GM18868 (cell line): Measurements from ENCODE around the gene FKBP8.

Experiments
- ATAC-seq: cut with Tn5 transposase; IDR thresholded peaks from one replicate; pipeline ENCODE4 v1.9.1; 2021; ENCODE audit warnings: mild to moderate bottlenecking, moderate library complexity; ENCODE audit not compliant: unreplicated experiment

The FKBP8 gene

DNA sequence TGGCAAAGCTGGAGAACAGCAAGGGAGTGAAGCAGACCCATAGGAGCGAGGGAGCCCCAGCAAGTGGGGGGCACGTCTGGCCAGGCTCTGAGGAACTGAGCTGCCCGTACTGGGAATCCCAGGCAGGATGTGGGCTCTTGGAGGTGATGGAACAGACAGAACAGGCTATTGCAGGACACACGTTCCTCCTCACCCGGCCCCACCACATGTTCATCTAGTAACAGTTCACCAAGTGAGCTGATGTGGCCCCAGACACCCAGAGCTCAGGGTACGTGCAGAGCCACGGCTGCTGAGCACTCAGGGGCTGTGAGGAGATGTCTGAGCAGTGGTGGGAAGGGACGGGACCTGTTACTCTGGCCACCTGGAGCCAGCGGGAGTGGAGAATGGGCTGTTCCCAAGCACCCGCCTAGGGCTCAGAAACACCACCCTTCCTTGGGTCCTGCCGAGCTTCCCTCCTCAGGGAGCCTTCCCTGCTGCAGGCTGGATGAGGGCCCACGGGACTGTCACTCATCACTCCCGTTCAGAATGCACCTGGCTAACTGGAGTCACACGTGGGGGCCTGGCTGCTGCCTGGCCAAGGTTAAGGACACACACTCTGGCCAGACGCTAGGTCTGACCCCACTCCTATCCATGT, 39.9 kb downstream of the FKBP8 start:
- no peak for ATAC-seq

DNA sequence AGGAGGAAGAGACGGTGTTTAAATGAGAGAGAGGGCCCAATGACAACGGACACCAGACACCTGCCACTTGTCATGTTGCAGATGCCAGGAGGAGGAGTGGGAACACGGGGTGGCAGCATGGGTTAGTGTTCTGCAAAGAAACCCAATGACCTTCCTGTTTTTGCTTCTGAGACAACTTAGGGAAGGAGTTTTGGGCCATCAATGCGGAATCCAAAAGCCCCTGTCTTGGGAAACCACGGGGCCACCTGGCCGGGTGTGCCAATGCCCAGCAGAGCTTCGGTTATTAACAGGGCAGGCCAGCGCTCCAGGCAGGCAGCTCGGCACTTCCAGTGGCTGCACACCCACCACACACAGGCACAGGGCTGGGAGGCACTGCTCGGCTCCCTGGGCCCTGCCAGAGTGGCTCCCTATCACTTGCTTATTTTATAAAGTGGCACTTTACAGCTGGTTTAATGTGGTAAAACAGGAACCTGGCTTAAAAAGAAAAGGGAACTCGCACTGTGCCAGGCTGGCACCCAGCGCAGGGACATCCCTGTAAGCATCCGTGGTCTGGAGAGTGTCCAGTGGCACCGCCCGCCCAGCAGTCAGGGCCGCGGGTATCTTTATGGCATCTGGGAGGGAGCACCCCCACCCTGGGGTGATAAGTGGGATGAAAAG, 40.6 kb downstream of the FKBP8 start:
- no peak for ATAC-seq

DNA sequence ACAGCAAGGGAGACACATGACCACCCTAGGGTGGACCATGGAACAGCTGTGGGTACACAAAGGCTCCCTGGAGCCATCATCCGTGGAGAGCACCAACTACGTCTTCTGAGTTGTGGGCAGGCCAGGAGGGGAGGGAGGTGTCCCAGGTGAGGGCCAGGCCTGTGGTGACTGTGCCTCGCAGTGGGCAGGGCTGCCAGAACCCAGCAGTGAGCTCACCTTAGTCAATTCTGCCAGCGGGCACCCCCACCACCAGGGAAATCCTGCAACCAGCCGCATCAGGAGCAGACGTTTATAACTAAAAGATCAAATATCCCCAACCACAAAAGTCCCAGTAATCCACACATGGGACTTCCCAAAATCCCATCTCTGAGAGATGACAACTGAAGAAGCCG, 41.1 kb downstream of the FKBP8 start:
- ATAC-seq = no peak

DNA sequence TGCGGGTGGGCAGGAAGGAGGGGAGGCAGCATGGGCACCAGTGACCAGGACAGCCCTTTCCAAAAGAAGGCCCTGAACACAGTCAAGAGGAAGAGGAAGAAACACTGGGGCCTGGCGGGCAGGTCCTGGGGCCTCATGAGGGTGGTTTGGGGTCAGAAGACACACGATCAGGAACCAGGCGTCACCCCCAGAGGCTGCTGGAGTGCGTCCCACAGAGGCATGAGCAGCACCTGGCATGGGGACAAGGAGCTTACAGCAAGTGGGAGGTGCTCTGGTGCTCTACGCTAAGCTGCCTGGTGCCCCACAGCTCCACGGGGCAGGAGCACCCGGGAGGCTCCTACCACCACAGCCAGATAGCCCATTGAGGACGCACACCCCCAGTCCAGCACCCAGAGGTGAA, 41.5 kb downstream of the FKBP8 start:
- no peak for ATAC-seq

DNA sequence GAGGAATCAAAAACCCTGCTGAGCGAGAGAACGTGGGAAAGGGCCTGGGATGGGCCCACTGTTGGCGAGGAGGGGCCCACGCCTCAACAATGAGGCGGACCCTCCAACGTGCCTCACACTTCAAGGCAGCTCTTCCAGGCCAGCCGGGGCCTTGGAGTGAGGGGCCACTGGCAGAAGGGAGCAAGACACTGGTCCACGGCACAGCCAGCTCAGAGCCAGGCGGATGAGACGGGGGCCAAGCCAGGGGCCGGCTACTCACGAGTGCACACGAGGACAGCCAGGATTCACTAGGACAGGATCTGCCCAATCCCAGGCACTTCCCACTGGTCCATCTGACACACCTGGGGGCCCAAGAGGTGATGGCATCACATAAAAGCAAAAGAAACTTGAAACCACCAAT, 42.0 kb downstream of the FKBP8 start:
- ATAC-seq = no peak

DNA sequence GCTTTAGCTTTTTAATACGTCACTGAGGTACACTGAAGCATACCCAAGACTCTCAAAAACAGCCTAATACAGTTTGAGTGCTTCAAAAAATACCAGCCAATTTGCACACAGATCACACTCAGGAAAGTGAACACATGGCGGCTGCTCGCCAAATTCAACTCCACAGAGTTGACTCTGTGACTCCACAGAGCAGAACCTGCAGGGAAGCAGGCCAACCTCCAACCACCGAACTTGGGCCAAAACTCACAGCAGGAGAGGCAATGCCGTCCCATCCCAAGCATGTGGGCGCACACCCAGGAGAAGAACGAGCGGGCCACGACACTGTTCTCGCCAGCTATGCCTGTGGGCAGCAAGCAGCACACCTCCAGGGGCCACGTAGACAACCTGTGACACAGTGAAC, 42.6 kb downstream of the FKBP8 start:
- ATAC-seq = no peak

DNA sequence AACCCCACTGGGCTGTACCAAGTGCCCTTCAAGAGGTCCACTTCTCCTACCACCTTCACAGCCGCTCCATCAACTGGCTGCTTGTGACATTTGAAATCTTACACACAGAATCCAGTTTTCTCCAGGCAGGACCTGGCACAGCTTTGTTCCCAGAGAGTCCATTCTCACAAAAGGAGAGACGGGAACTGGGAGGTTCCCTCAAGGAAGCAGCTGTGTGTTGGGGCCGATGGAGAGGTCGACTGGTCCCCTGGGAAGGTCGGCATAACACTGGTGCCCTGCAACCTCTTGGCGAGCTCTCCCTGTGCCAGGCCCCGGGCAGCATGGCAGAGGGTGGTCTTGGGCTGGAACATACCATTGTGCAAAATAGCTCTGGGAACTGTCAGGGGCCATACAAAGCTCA, 43.0 kb downstream of the FKBP8 start:
- no peak for ATAC-seq

DNA sequence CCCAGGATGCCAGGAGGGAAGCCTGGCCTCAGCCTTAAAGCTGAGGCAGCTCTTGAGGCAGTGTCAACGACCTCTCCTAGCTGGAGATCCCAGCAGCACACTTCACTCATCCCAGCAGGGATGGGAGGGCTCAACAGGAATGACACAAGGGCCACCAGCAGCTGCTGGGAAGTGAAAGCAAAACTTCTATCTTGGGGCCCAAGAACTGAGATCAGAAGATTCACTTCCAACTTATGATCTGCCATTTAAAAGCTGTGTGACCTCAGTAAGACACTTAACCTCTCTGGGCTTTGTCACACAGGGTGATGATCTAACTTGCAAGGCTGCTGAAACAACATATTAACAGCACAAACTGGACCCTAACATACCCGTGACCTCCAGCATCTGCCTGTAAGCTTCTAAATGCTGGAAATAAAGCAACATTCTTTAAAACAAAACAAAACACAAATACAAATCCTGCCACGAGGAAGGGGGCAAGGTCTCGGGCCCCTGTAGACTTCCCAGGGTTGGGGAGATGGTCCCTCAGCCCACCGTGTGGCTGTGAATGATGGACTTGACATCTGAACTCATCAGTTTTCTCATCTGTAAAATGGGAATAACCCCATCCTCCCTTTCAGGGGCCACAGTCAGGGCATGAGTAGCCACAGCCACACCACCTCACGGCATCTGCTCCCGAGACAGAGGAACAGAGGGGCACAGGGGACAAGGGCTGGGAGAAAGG, 44.2 kb downstream of the FKBP8 start:
- no peak for ATAC-seq

DNA sequence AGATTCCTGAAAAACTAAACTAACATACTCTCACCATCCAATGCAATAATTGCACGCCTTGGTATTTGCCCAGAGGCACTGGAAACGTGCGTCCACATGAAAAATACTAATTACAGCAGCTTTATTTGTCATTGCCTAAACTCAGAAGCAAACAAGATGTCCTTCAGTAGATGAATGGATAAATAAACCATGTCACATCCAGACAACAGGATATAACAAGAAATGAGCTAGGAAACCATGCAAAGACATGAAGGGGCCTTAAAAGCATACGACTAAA, 46.5 kb downstream of the FKBP8 start:
- no peak for ATAC-seq

DNA sequence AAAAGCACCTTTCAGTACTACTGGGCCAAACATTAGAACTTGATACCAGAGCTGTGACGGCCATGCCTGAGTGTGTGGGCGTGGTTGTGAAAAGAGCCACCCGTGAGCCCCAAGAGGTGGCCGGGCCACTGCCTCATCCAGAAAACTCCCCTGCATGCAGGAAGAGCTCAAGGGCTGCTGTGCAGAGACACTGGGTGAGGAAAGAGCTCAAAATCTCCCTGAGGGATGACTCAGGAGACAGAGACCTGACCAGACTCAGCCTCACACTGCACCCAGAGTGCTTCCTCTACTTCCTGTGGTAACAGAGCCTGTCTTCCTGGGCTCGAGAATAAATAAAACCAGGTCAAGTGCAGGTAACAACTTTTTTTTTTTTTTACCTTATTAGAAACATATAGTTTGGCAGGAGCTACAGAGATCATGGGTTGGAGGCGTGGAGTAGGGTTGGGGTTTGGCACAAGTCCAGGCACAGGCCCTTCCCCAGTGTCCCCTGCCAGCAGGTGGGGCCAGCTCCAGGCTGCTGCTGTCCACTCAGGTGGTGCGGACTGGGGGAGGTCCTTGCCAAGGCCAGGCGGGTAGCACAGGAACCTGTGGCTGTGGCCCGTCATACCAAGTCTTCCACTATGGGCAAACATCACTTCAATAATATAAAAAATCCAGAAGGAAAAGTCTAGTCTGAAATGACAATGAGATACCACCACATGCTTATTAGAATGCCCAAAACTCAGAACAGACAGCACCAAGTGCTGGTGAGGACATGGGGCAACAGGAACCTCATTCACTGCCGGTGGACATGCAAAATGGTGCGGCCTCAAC, 47.0 kb downstream of the FKBP8 start:
- peak; percentile 58 for ATAC-seq

DNA sequence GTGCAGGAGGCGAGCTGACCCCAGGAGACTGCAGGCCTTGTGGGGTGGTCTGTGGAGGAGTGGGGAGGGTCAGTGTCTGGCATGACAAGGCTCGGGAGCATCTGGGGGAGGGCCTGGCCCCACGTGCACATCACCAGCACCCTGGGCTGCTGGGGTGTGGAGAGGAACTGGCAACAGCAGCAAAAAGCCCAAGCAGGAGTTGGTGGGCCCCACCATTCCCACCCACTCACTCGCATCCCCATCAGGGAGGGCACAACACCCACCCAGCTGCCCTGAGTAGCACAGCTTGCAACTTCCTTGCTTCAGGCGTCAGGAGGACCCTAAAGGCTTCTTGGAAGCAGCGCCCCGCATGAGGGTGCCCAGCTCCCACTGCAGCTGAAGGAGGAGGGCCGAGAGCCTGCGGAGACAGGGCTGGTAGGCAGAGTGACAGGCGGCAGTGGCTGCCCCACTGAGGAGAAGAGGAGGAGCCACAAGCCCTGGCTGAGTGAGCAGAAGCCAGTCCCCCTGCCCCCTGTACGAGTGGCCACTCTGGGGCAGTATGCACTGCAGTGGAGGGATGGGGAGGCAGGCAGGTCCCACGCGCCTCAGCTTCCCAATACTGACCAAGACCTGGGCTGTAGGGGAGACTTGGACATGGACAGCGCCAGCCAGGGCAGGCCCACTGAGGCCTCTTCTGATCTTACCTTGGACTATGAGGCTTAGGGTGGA, 48.0 kb downstream of the FKBP8 start:
- no peak for ATAC-seq

DNA sequence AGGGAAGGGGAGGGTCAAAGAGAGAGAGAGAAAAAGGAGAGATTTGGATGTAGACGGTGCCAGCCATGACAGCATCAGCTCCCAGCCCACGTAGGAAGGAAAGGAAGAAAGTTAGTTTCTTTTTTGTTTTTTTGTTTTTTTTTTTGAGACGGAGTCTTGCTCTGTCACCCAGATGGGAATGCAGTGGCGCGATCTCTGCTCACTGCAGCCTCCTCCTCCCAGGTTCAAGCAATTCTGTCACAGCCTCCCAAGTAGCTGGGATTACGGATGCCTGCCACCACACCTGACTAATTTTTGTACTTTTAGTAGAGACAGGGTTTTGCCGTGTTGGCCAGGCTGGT, 49.1 kb downstream of the FKBP8 start:
- no peak for ATAC-seq

DNA sequence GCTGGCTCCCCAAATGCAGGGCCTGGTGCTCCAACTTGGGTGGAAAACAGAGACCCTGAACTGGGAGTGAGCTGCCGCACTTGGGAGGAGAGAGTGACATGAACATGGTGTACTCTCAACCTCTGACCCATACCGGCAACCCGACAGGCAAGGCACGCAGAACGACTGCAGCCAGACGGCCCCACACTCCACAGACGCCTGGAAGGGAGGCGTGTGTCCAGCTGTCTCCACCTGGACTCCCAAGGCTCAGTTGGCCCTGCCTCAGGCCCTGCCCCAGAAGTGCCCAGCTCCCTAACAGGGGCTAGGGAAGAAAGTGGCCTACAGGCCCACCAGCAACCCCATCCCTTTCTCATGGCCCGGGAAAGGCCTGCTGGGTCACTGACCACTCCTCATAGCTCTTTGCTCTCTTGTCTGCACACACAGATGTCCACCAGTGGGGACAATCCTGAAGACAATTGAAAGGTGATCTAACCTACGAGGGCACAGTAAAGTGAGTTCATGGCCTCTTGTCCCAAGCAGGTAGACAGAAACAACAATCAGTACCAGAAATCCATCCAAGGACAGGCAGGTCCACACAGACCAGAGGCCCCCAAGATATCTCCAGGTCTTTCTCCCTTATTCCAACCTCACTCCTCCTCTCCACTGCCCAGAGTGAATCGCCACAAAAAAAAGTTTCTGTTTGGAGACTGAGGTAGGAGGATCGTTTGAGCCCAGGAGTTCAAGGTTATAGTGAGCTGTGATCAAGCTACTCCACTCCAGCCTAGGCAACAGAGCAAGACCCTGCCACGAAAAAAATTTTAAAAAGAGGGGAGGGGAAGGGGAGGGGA, 49.7 kb downstream of the FKBP8 start:
- no peak for ATAC-seq

DNA sequence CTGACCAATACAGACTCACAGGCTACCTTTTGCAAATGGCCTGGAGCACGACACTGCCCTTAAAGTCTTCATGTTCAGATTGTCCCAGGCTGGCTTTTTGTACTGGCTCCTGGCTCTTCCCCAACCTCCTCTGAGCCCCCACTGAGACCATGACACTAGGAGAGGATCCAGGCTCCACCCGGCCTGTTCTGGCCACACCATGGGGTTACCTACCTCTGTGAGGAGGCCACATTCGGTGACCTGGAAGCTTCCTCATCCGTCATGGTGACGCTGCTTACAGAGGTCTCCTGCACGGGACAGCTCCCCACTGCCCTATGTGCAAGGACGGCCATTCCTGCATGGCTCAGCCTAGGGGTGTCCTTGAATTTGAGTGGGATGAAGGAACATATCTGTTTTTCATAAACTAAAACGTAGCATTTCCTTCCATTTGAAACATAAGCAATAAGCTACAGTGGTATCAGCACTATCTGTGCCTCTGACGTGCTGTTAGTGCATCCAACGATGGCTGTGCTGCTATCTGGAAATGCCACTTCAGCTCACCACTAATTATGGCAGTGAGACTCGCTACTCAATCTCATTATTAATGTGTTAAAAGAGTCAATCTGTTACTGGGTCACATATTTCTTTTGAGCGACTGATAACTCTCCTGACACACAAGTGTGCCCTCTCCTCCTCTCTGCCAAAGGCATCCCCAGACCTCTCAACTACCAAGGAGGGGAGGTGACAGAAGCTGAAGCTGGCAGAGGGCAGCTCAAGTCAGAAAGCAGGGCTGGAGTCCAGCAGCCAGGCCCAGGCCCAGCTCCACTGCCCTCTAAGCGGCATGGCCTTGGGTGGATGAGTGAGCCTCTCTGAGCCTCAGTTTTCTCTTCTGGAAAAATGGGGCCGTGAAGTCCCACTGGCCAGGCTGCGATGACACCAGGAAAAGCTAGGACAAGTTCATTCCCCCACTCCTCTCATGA, 51.1 kb downstream of the FKBP8 start:
- ATAC-seq = no peak

DNA sequence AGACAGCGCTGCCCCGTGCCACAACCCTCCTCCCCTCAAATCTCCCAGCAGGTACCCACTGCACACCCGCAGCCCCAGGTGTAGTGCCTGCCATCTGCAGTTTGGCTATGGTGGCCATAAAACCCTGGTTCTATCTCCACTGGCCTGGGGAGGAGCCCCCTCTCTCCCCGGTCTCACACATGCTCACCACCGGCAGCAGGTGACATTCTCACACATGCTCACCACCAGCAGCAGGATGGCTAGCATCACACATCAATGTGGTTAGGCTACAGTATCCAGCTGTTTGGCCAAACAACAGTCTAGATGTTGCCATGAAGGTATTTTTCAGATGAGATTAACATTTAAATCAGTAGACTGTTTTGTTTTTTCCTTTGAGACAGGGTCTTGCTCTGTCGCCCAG, 52.6 kb downstream of the FKBP8 start:
- no peak for ATAC-seq

DNA sequence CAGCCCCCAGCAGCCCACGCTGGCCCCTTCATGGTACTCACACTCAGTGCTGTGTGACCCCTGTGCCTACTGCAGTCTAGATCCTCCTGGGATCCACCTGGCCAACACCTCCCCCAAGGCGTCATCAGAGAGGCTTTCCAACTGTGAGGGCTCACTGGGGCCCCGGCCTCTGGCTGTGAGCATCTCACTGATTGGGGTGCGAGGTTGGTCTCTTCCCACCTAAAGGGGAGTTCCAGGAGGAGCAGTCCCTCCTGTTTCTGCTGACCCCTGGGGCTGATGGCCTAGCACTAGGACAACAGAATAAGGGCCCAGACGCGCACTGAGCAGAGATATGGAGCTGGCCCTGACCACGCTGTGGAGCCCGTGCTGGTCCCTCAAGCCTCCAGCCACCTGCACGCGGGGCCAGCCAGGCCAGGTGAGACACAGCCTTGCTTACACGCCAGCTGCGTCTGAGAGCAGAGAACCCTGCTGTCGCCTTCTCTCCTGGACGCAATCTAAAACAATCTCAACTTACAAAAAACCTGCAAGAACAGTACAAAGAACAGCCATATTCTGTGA, 53.7 kb downstream of the FKBP8 start:
- ATAC-seq = no peak

DNA sequence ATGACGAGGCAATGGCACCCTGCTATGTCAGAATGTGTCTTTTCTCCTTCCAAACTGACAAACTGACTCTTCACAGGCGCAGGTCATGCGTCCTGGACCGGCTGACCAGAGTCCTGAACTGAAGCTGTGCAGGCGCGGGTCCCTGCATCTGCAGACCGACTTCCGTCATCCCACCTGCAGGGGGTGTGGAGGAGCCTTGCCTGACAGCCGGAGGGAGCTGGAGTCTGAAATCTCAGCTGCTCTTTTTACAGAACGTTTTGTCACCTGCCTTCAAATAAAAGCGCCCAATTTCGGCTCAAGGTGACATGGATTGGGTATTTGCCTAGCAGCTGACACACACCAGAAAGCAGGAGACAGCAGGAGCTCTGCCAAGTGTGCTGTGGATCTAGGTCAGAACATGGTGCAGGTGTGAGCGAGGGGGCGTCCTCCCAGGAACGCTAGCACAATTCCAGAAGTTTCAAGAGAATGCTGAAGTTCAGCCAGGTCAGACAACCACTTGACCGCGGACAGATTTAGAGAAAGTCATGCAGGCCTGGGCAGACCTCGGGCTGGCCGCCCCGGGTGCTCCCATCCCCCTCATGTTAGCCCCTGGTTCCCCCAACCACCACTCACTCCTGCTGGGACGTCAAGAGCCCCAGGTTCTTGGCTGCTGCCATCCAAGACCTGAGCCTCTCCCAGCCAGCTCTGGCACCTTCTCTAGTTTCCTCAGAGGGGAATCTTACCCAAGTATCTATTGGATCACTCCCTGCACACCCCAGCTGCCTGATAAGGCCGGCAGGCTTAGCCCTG, 54.3 kb downstream of the FKBP8 start:
- no peak for ATAC-seq

DNA sequence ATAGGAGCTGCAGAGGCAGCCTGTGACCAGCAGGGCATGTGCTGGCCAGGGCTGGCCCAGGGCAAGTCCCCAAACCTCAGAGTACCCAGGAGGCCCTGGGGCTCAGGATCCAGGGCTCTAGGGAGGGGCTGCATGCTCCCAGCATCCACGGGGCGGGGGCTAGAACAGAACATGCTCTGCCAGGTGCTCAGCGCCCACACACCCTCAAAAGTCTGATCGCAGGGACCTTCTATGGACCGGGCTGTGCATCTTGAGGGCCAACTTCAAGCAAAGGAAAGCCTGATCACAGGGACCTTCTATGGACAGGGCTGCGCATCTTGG, 55.0 kb downstream of the FKBP8 start:
- ATAC-seq = no peak
